ENCODE data around the gene UTF1.

The UTF1 gene

GRCh38 chr10:133185421-133185820 lies 44.6 kb upstream of the UTF1 start:
- no peak for TF ChIP-seq CTCF (IDR thresholded peaks at IDR 0.05; ENCODE audit: borderline replicate concordance, insufficient read depth, low read depth, low read length)
- H3K4me3 ChIP-seq (ENCODE audit: low read depth, low read length) = no peak overlapping the region

GRCh38 chr10:133185916-133186315 lies 44.1 kb upstream of the UTF1 start:
- no peak overlapping the region for H3K4me3 ChIP-seq (ENCODE audit: low read depth, low read length)
- TF ChIP-seq CTCF (IDR thresholded peaks at IDR 0.05; ENCODE audit: borderline replicate concordance, insufficient read depth, low read depth, low read length) = no peak

GRCh38 chr10:133186416-133187090 lies 43.5 kb upstream of the UTF1 start:
- TF ChIP-seq CTCF (IDR thresholded peaks at IDR 0.05; ENCODE audit: borderline replicate concordance, insufficient read depth, low read depth, low read length) = no peak

GRCh38 chr10:133187091-133187905 lies 42.7 kb upstream of the UTF1 start:
- no peak overlapping the region for H3K4me3 ChIP-seq (ENCODE audit: low read depth, low read length)
- no peak for TF ChIP-seq CTCF (IDR thresholded peaks at IDR 0.05; ENCODE audit: borderline replicate concordance, insufficient read depth, low read depth, low read length)

More at GRCh38 chr10:133186416-133187090, 43.5 kb upstream of the UTF1 start:
- no peak overlapping the region for H3K4me3 ChIP-seq (ENCODE audit: low read depth, low read length)

GRCh38 chr10:133187906-133188681 lies 41.9 kb upstream of the UTF1 start:
- H3K4me3 ChIP-seq (ENCODE audit: low read depth, low read length) = no peak overlapping the region
- no peak for TF ChIP-seq CTCF (IDR thresholded peaks at IDR 0.05; ENCODE audit: borderline replicate concordance, insufficient read depth, low read depth, low read length)

- no peak for TF ChIP-seq CTCF (IDR thresholded peaks at IDR 0.05; ENCODE audit: borderline replicate concordance, insufficient read depth, low read depth, low read length)
- H3K4me3 ChIP-seq (ENCODE audit: low read depth, low read length) = no peak overlapping the region
Measured at GRCh38 chr10:133189256-133189655, 40.8 kb upstream of the UTF1 start.

Data from GM12875 (cell line).